WI38 (cell line): Measurements from ENCODE around the gene DDR2.
"Not testable (repeated sequence)": the region's sequence is repeated elsewhere in the genome, so short reads cannot be mapped to it uniquely, and the experiment has no call there.

Source experiments
- H3K4me3 ChIP-seq: 2 replicates; pipeline ENCODE4 v1.5.1; 2011; ENCODE audit warnings: low read depth, mild to moderate bottlenecking, control low read depth, low read length
- TF ChIP-seq, protein P1 (sequence below): IDR thresholded peaks from 2 replicates; pipeline ENCODE4 v1.5.1; 2012; ENCODE audit warnings: low read depth, mild to moderate bottlenecking, control low read depth, low read length

Gene DDR2

DNA sequence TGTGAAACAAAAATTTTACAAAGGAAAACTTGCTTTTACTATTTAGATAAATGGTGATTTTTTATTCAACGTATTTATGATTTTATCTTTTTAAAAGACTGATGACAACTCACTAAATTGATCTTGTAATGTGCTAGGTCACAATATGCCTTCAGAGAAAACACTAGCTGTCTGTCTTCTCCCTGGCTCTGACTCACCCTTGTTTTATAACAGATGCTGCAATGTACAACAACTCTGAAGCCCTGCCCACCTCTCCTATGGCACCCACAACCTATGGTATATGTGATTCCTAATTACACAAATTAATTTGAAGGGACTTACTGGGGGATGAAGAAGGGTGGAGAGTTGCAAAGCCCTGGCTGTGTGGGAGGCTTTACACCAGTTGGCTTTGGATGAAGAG, 133.5 kb downstream of the DDR2 start:
- TF ChIP-seq, protein P1, sequence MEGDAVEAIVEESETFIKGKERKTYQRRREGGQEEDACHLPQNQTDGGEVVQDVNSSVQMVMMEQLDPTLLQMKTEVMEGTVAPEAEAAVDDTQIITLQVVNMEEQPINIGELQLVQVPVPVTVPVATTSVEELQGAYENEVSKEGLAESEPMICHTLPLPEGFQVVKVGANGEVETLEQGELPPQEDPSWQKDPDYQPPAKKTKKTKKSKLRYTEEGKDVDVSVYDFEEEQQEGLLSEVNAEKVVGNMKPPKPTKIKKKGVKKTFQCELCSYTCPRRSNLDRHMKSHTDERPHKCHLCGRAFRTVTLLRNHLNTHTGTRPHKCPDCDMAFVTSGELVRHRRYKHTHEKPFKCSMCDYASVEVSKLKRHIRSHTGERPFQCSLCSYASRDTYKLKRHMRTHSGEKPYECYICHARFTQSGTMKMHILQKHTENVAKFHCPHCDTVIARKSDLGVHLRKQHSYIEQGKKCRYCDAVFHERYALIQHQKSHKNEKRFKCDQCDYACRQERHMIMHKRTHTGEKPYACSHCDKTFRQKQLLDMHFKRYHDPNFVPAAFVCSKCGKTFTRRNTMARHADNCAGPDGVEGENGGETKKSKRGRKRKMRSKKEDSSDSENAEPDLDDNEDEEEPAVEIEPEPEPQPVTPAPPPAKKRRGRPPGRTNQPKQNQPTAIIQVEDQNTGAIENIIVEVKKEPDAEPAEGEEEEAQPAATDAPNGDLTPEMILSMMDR, result no peak

DNA sequence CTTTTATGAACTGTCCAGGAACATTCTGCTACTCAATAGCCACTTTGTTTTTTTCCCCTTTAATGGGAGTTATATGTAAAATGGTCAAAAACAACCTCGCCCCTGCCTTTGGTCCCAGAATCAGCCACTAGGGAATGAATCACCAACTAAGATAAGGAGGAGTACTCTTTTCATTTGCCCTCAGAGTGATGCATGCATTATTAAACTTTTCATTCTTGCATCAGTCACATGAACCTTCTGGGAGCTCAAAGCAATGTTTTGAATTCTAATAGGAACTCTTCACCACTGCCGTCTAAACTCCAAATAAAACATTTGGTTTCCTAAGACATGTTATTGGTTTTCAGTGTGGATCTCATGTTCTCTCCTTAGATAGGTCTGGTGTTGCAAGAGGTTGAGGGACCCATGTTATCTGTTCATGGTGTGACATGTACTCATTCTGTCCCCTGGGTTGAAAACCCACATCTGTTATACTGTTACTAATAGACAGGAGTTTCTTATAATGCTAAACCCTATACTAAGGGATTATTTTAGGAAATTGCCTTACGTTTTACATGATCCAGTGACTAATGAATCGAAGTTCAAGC, 140.4 kb downstream of the DDR2 start:
- TF ChIP-seq, protein P1, result no peak
- H3K4me3 ChIP-seq, result no peak overlapping the region

More for the DNA sequence above, 133.5 kb downstream of the DDR2 start:
- H3K4me3 ChIP-seq, result no peak overlapping the region

DNA sequence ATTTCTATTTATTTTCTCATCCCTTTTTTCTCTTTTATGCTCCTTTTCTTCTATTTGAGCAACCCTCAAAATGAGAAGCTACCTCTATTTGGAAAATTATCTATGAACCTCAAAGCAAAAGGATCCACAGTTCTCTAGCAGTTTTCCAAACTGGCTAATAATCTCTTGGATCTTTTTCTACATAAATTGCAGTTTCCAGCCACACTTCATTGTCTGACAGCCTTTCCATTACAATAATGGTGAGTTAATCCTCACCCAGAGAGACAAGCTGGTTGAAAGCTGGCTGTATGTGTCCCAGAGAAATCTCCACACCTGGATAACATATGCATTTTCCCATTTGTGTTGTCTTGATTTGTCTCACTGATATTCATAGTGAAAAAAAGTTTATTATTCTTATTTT, 141.7 kb downstream of the DDR2 start:
- no peak overlapping the region for H3K4me3 ChIP-seq
- TF ChIP-seq, protein P1, result no peak

DNA sequence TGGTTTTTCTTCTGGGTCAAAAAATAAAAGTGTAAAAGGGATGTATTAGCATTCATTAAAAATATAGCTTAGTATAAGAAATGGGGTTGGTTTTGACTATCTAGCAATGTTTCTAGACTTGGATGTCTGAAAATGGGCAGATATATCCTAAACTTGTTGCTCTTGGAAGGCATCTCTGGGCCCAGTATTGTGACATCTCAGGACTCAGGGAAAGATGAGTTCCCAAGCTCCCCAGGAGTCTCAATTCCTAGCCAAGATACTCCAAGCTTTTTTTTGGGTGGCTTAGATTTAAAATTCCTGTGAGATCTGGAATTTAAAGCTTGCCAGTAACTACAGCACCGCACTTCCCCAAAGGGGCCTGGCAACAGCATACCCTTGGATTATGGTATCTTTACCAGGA, 146.8 kb downstream of the DDR2 start:
- TF ChIP-seq, protein P1, result no peak
- no peak overlapping the region for H3K4me3 ChIP-seq

DNA sequence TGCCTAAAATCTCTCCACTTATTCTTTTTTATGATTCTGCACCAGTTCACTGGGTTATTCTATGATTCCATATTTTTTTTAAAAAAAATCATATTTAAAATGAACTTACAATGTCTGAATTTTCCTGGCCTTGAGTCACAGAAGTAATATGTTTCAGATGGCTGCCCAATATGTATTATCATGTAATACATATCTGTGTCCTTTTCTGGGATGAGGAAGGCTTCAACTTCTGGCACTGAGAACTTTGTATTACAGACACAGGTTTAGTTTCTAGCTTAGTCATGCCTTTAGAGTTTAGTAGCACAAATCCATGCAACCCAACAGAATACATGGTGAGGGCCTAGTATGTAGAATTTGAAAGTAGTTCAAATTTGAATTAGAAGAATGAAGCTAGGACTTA, 150.4 kb downstream of the DDR2 start:
- TF ChIP-seq, protein P1, result no peak
- H3K4me3 ChIP-seq, result no peak overlapping the region

DNA sequence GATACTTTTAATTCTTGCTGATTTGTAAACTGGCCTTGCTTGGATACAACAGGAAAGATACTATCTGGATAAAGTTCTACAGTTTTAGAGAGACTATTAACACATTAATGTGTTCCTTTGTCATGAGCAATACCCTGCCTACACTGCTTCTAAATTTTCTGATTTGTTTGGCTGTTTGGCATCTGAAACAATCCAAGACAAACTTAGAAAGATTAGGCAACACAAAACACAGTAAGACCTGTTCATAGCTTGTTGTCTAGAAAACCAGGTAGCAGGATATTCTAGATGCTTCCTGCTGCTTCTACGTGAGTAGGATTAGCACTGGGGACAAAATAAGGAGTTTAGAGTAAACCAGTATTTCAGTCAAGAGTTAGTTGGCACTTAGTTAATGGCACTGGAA, 152.7 kb downstream of the DDR2 start:
- not testable (repeated sequence) for H3K4me3 ChIP-seq

DNA sequence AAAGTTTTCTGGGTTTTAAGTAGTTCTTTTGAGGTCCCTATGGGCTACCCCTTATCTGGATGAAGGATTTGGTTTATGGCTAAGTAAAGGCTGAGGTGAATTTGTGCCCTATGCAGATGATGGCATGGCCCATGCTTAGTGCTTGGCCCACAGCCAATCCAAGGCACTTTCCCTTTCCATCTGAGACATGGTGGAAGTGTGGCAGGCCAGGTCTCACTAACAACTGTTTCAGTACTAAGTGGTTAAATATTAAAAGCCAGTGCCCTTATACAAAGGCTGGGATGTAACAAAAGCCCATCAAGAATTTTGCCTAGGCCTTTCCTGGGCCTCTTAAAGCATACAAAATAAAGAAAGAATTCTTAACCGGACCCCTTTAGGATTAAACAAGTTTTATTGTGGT, 156.5 kb downstream of the DDR2 start:
- H3K4me3 ChIP-seq, result not testable (repeated sequence)

DNA sequence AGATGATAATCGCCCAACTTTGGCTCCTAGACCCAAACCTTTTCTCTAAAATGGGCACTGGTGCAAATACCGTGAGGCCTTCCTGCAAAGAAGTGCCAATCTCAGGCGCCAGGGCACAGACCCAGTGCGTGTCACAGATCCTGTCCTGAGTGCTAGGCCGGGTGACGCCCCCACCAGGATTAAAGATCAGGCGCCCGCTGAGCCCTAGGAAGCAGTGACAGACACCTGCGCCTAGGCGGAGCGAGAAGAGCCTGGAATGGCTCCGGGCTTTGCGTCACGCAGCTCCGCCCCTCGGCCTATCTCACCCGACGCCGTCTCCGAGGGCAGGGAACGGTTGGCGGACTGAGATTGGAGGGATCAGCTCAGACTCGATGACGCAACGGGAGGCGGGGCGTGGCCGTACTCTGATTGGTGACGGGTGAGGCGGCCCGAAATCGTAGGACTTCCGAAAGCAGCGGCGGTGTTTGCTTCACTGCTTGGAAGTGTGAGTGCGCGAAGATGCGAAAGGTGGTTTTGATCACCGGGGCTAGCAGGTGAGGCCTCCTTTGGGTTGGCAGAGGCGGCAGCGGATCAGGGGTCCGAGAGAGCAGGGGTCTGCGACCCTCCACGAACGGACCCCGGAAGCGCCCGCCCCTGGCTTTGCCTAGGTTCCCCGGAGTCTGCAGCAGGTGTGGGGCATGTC, 158.2 kb downstream of the DDR2 start, which contains the start of gene HSD17B7:
TSS of gene HSD17B7 (plus strand) at position 400 of the 682 bp plus-strand sequence. CDS start at position 499, 99 bp downstream.
- peak within 1 kb of the TSS; percentile 59 for H3K4me3 ChIP-seq

DNA sequence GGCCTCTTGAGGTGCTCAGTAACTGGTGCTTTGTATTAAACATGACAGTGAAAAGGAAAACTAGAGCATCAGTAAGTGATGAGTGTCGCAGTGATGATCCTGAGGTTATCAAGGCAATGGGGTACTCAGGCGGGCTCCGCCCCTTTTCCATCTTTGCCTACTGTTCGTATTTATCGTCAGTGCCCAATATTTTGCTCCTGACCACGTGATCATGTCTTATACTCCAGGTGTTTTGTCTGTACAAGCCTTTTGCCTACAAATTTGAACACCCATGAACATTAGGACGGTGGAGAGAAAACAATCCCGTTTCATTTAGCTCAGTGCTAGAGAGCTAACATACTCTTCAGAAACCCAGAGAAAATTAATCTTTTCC, 158.7 kb downstream of the DDR2 start:
- peak overlapping the region; percentile 59 for H3K4me3 ChIP-seq

DNA sequence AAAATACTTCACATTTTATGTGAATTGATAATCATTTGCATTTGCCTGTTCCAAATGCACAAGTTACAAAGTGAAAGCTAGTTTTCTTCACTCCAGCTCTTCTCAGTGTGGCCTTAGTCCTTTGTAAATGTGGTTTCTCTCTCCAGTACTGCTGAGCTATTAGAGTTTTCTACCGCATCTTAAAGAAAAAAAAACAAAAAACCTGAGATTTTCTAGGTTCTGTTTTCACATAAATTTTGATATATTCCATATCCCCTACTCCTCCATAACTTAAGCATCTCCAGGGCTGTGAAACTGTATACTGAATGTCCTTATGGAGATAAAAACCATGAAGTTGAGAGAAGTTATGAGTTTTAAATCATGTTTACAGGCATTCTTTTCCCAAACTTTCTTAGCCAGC, 162.0 kb downstream of the DDR2 start:
- not testable (repeated sequence) for H3K4me3 ChIP-seq

DNA sequence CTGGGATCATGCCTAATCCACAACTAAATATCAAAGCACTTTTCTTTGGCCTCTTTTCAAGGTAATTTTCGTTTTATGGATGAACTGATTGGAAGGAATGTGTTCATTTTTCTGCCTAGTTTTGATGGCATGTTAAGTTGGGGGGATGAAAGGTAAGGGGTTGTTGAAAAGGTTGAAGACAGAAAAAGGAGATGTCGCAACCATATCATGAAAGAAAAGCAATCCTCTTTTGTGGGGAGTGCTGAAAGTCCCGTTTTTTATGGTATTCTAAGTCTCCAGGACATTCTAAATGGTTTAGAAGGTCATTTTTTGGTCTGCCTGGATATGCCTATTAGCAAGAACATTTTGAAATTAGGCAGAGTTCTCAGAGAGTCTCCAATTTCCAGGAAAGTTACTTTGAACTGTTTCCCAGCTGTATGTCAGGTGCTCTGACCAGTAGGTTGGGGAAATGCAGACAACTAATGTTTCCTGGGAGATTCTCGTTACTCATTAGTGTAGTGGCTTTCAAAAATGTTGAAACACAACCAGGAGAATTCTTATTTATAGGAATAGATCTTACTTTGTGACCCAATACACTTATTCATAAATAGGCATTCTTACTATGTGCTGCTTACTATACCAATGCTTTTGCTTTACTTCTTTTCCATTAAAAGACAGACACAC, 164.5 kb downstream of the DDR2 start:
- H3K4me3 ChIP-seq, result not testable (repeated sequence)
